Right atrium auricular region (tissue), 2 donors: Measurements from ENCODE around the gene CPSF3. TPM values are rescaled to one million over a fixed set of nuclear protein-coding genes. Genes with fewer than 3 reads are reported as not detected.
A peak's percentile ranks its signal among the peaks of the same experiment; 100 is the strongest.

Experiments
- DNase-seq: peaks from one replicate; pipeline ENCODE4 v3.0.0-alpha.2; 2019; ENCODE audit warnings: low spot score
- H3K27ac ChIP-seq, 2 donors: fragments of 200-600 bp; sonication (generic); 1 replicate in 1 of 2; 2 replicates in 1 of 2; pipeline ENCODE4 v1.5.1; 2016 to 2019
- H3K27me3 ChIP-seq, 2 donors: fragments of 200-600 bp; sonication (generic); one replicate each; pipeline versions ENCODE4 v1.5.1 to v1.6.0; 2017 to 2019
- H3K36me3 ChIP-seq: fragments of 200-600 bp; sonication (generic); one replicate; pipeline ENCODE4 v1.5.1; 2016
- H3K4me1 ChIP-seq, 2 donors: fragments of 200-600 bp; sonication (generic); one replicate each; pipeline versions ENCODE4 v1.5.1 to v1.6.0; 2017 to 2019
- H3K4me3 ChIP-seq, 2 donors: fragments of 200-600 bp; sonication (generic); 1 replicate in 1 of 2; 2 replicates in 1 of 2; pipeline ENCODE4 v1.5.1; 2017 to 2019; ENCODE audit warnings: mild to moderate bottlenecking in 1 of 2, moderate library complexity in 1 of 2
- H3K9me3 ChIP-seq, 2 donors: fragments of 200-600 bp; sonication (generic); one replicate each; pipeline ENCODE4 v1.5.1; 2019
- total RNA-seq, 2 donors: library from RNA; depleted of rRNA; stranded (reverse); fragments of >200 nt; gene quantifications; one replicate each; pipeline ENCODE4 v1.1.0, GENCODE V29; 2016
- TF ChIP-seq, protein P1 (sequence below), 2 donors: fragments of 200-600 bp; sonication (generic); IDR thresholded peaks; one replicate each; pipeline ENCODE4 v1.5.1; 2019; ENCODE audit warnings: antibody characterized with exemption in 2 of 2

Gene CPSF3
- total RNA-seq, 2 donors from 2014 or later: 13.7 to 13.9 TPM

- H3K27ac ChIP-seq: peak overlapping the region; percentile 67 to 73
- peak; percentile 73 for DNase-seq
- H3K9me3 ChIP-seq: no peaks in the 10 kb centered on the region
- H3K36me3 ChIP-seq: peaks cover 39% of the 10 kb centered on the region
- H3K27me3 ChIP-seq: no peaks in the 10 kb centered on the region
- TF ChIP-seq, protein P1, sequence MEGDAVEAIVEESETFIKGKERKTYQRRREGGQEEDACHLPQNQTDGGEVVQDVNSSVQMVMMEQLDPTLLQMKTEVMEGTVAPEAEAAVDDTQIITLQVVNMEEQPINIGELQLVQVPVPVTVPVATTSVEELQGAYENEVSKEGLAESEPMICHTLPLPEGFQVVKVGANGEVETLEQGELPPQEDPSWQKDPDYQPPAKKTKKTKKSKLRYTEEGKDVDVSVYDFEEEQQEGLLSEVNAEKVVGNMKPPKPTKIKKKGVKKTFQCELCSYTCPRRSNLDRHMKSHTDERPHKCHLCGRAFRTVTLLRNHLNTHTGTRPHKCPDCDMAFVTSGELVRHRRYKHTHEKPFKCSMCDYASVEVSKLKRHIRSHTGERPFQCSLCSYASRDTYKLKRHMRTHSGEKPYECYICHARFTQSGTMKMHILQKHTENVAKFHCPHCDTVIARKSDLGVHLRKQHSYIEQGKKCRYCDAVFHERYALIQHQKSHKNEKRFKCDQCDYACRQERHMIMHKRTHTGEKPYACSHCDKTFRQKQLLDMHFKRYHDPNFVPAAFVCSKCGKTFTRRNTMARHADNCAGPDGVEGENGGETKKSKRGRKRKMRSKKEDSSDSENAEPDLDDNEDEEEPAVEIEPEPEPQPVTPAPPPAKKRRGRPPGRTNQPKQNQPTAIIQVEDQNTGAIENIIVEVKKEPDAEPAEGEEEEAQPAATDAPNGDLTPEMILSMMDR (IDR thresholded peaks at IDR 0.05): no peak
- no peak overlapping the region for H3K4me3 ChIP-seq
- no peaks in the 10 kb centered on the region for H3K4me1 ChIP-seq
Measured at GRCh38 chr2:9398881-9399780, 24.3 kb upstream of the CPSF3 start.

GRCh38 chr2:9400268-9401058 lies 23.0 kb upstream of the CPSF3 start:
- Histone ChIP-seq H3K4me3 (no peak overlapping the region), H3K36me3 (peaks cover 33% of the 10 kb centered on the region), H3K27ac (peak overlapping the region in 1 of 2 donors; percentile 67), H3K9me3 (no peaks in the 10 kb centered on the region), H3K27me3 (no peaks in the 10 kb centered on the region), H3K4me1 (no peaks in the 10 kb centered on the region)
- no peak for DNase-seq
- TF ChIP-seq, protein P1 (IDR thresholded peaks at IDR 0.05): no peak

- no peak overlapping the region for H3K4me3 ChIP-seq
- TF ChIP-seq, protein P1 (IDR thresholded peaks at IDR 0.05): no peak
- H3K9me3 ChIP-seq: no peaks in the 10 kb centered on the region
- H3K4me1 ChIP-seq: no peaks in the 10 kb centered on the region
- H3K27me3 ChIP-seq: no peaks in the 10 kb centered on the region
- DNase-seq: no peak
- H3K27ac ChIP-seq: no peak overlapping the region
- peaks cover 33% of the 10 kb centered on the region for H3K36me3 ChIP-seq
Measured at GRCh38 chr2:9401059-9401547, 22.4 kb upstream of the CPSF3 start.

GRCh38 chr2:9401646-9402371 lies 21.6 kb upstream of the CPSF3 start:
- Histone ChIP-seq H3K36me3 (peaks cover 27% of the 10 kb centered on the region), H3K4me1 (no peaks in the 10 kb centered on the region)

DNA sequence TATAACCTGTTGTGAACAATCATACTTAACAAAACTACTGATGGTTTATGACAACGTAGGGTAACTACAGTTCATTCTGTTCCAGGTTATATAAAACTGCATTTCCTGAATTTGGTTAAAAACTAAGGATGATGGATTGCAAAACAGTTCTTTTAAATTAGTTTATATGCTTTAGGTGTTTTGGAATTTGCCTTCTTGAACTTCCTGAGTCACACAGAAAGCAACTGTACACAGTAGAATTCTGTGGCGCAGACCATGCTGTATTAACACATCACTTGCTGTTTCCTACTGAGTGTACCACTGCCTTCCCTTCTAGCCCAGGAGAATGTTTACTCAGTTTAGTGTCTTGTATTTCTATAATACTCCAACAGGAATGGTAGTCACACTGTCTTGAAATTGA lies 19.5 kb upstream of the CPSF3 start:
- peaks cover 41% of the 10 kb centered on the region for H3K36me3 ChIP-seq
- H3K4me1 ChIP-seq: no peaks in the 10 kb centered on the region
- no peak overlapping the region for H3K27ac ChIP-seq

More at GRCh38 chr2:9401646-9402371, 21.6 kb upstream of the CPSF3 start:
- TF ChIP-seq, protein P1 (IDR thresholded peaks at IDR 0.05): no peak
- no peaks in the 10 kb centered on the region for H3K9me3 ChIP-seq
- no peak overlapping the region for H3K27ac ChIP-seq
- DNase-seq: no peak
- no peak overlapping the region for H3K4me3 ChIP-seq
- no peaks in the 10 kb centered on the region for H3K27me3 ChIP-seq

More for the DNA sequence above, 19.5 kb upstream of the CPSF3 start:
- Histone ChIP-seq H3K4me3 (no peak overlapping the region), H3K27me3 (no peaks in the 10 kb centered on the region), H3K9me3 (no peaks in the 10 kb centered on the region)
- TF ChIP-seq, protein P1 (IDR thresholded peaks at IDR 0.05): no peak
- no peak for DNase-seq
